GM15510 (cell line): ENCODE measurements around the gene MORN1.

Source experiments
- POLR2A ChIP-seq: IDR thresholded peaks from 3 replicates; pipeline ENCODE4 v1.6.1; 2011; ENCODE audit warnings: borderline replicate concordance; ENCODE audit not compliant: insufficient read length; ENCODE audit errors: extremely low read depth

MORN1 gene

GRCh38 chr1:2304921-2305681, 86.3 kb downstream of the MORN1 start:
- TF ChIP-seq POLR2A, result no peak

GRCh38 chr1:2304282-2304681, 87.1 kb downstream of the MORN1 start:
- TF ChIP-seq POLR2A, result no peak

- TF ChIP-seq POLR2A, result no peak
These were observed 87.6 kb downstream of the MORN1 start for GRCh38 chr1:2303781-2304180.

- no peak for TF ChIP-seq POLR2A
These were observed 88.2 kb downstream of the MORN1 start for GRCh38 chr1:2303016-2303775.

- no peak for TF ChIP-seq POLR2A
These were observed 88.9 kb downstream of the MORN1 start for GRCh38 chr1:2302292-2302925.

- TF ChIP-seq POLR2A, result no peak
These were observed 89.6 kb downstream of the MORN1 start for GRCh38 chr1:2301607-2302291.

GRCh38 chr1:2300851-2301606, 90.3 kb downstream of the MORN1 start:
- TF ChIP-seq POLR2A, result peak; percentile 19

- peak; percentile 52 for TF ChIP-seq POLR2A
These were observed 91.2 kb downstream of the MORN1 start for GRCh38 chr1:2300004-2300771.

- TF ChIP-seq POLR2A, result no peak
These were observed 92.2 kb downstream of the MORN1 start for GRCh38 chr1:2299131-2299627.

- TF ChIP-seq POLR2A, result no peak
These were observed 92.7 kb downstream of the MORN1 start for GRCh38 chr1:2298685-2299084.

- TF ChIP-seq POLR2A, result no peak
These were observed 93.9 kb downstream of the MORN1 start for GRCh38 chr1:2297246-2298011.

GRCh38 chr1:2296614-2297013, 94.7 kb downstream of the MORN1 start:
- TF ChIP-seq POLR2A, result no peak

- TF ChIP-seq POLR2A, result no peak
These were observed 95.8 kb downstream of the MORN1 start for GRCh38 chr1:2295526-2295925.

GRCh38 chr1:2294725-2295078, 96.7 kb downstream of the MORN1 start:
- TF ChIP-seq POLR2A, result no peak
